Upper lobe of right lung (tissue), 1 donor: ENCODE data around the gene SGF29. TPM values are rescaled to one million over a fixed set of nuclear protein-coding genes. Genes with fewer than 3 reads are reported as not detected.
"Not testable (repeated sequence)": the region's sequence is repeated elsewhere in the genome, so short reads cannot be mapped to it uniquely, and the experiment has no call there.

Source experiments
- ATAC-seq: fragments of 200-7000 bp; cut with Tn5 transposase; one replicate; pipeline ENCODE4 v1.9.1; 2020; ENCODE audit warnings: mild to moderate bottlenecking, moderate library complexity
- DNase-seq: peaks from one replicate; pipeline ENCODE4 v3.0.0-alpha.2; 2020
- H3K27ac ChIP-seq: fragments of 200-600 bp; one replicate; pipeline ENCODE4 v1.8.0; 2022
- H3K27me3 ChIP-seq: fragments of 200-600 bp; one replicate; pipeline ENCODE4 v1.8.0; 2022; ENCODE audit warnings: mild to moderate bottlenecking
- H3K36me3 ChIP-seq: fragments of 200-600 bp; one replicate; pipeline ENCODE4 v1.8.0; 2022
- H3K4me1 ChIP-seq: fragments of 200-600 bp; one replicate; pipeline ENCODE4 v1.8.0; 2022
- H3K4me3 ChIP-seq: fragments of 200-600 bp; one replicate; pipeline ENCODE4 v1.8.0; 2022; ENCODE audit warnings: mild to moderate bottlenecking
- H3K9me3 ChIP-seq: fragments of 200-600 bp; one replicate; pipeline ENCODE4 v1.8.0; 2022
- CTCF ChIP-seq: fragments of 200-600 bp; IDR thresholded peaks from one replicate; pipeline ENCODE4 v1.8.0; 2022; ENCODE audit warnings: antibody characterized with exemption
- intact Hi-C: fragments of 100-400 bp; cut with DNase I; formaldehyde crosslinking; loops from one replicate; pipeline ENCODE4 v1.11.0; 2022
- total RNA-seq: library from RNA; stranded (reverse); fragmentation: NEBNext Ultra II Directional; extraction: Animal tissue kit (Norgen Biotek cat#: 25700); gene quantifications from one replicate; pipeline ENCODE4 v1.2.1, GENCODE V29; 2021
- donor health status: DM: no; HTN: yes; CAD: no; lungs with severe emphysema.

SGF29 gene
- total RNA-seq, 1 donor from 2014 or later = 33.5 TPM

- no peaks in the 10 kb centered on the region for H3K36me3 ChIP-seq
- intact Hi-C loops = loop anchor here (10.0 kb wide), 1 partner anchor 50 kb away; the partner anchor contains the start of genes APOBR and CLN3
- H3K27me3 ChIP-seq = no peaks in the 10 kb centered on the region
- H3K4me3 ChIP-seq = no peak overlapping the region
- H3K9me3 ChIP-seq = no peaks in the 10 kb centered on the region
- H3K27ac ChIP-seq = no peak overlapping the region
- TF ChIP-seq CTCF = no peak
- DNase-seq (no peak), ATAC-seq (no peak)
- H3K4me1 ChIP-seq = no peaks in the 10 kb centered on the region
Observed at GRCh38 chr16:28544998-28545397, 8.7 kb upstream of the SGF29 start.

- H3K4me1 ChIP-seq, DNase-seq, ATAC-seq, H3K36me3 ChIP-seq, H3K27ac ChIP-seq, H3K9me3 ChIP-seq, H3K4me3 ChIP-seq, H3K27me3 ChIP-seq: not testable (repeated sequence)
- intact Hi-C loops = loop anchor here (10.0 kb wide), 1 partner anchor 51 kb away; the partner anchor contains the start of genes APOBR and CLN3
Observed at GRCh38 chr16:28545964-28546363, 7.8 kb upstream of the SGF29 start.

GRCh38 chr16:28546626-28547025 is 7.1 kb upstream of the SGF29 start:
- H3K4me1 ChIP-seq = no peaks in the 10 kb centered on the region
- intact Hi-C loops = loop anchor here (10.0 kb wide), 1 partner anchor 52 kb away; the partner anchor contains the start of genes APOBR and CLN3
- DNase-seq (no peak), ATAC-seq (no peak)
- H3K9me3 ChIP-seq = no peaks in the 10 kb centered on the region
- H3K27me3 ChIP-seq = no peaks in the 10 kb centered on the region
- H3K4me3 ChIP-seq = no peak overlapping the region
- H3K27ac ChIP-seq = no peak overlapping the region
- H3K36me3 ChIP-seq = no peaks in the 10 kb centered on the region
- no peak for TF ChIP-seq CTCF

GRCh38 chr16:28548306-28548802 is 5.4 kb upstream of the SGF29 start:
- no peaks in the 10 kb centered on the region for H3K9me3 ChIP-seq
- H3K27me3 ChIP-seq = no peaks in the 10 kb centered on the region
- H3K4me3 ChIP-seq = no peak overlapping the region
- intact Hi-C loops = loop anchor here (10.0 kb wide), 1 partner anchor 54 kb away; the partner anchor contains the start of genes APOBR and CLN3
- no peak for TF ChIP-seq CTCF
- no peak overlapping the region for H3K27ac ChIP-seq
- no peaks in the 10 kb centered on the region for H3K36me3 ChIP-seq
- H3K4me1 ChIP-seq = peaks cover 2% of the 10 kb centered on the region
- ATAC-seq (no peak), DNase-seq (no peak)

- DNase-seq (no peak), ATAC-seq (peak; percentile 38)
- peak; percentile 58 for TF ChIP-seq CTCF
- H3K9me3 ChIP-seq = no peaks in the 10 kb centered on the region
- H3K27ac ChIP-seq = no peak overlapping the region
- no peak overlapping the region for H3K4me3 ChIP-seq
- H3K36me3 ChIP-seq = no peaks in the 10 kb centered on the region
- intact Hi-C loops = loop anchor here (10.0 kb wide), 1 partner anchor 55 kb away; the partner anchor contains the start of genes APOBR and CLN3
- no peaks in the 10 kb centered on the region for H3K27me3 ChIP-seq
- peaks cover 4% of the 10 kb centered on the region for H3K4me1 ChIP-seq
Observed at GRCh38 chr16:28549301-28549899, 4.3 kb upstream of the SGF29 start.

GRCh38 chr16:28554634-28555423 is 1.1 kb downstream of the SGF29 start:
- H3K27ac ChIP-seq = peak overlapping the region; percentile 95
- DNase-seq (no peak), ATAC-seq (no peak)
- intact Hi-C loops = no loop called here
- peak overlapping the region; percentile 75 for H3K4me3 ChIP-seq
- peaks cover 30% of the 10 kb centered on the region for H3K36me3 ChIP-seq
- no peaks in the 10 kb centered on the region for H3K9me3 ChIP-seq
- peaks cover 11% of the 10 kb centered on the region for H3K4me1 ChIP-seq
- no peak for TF ChIP-seq CTCF
- no peaks in the 10 kb centered on the region for H3K27me3 ChIP-seq
